ENCODE data around the gene RSPH6A.

DNA sequence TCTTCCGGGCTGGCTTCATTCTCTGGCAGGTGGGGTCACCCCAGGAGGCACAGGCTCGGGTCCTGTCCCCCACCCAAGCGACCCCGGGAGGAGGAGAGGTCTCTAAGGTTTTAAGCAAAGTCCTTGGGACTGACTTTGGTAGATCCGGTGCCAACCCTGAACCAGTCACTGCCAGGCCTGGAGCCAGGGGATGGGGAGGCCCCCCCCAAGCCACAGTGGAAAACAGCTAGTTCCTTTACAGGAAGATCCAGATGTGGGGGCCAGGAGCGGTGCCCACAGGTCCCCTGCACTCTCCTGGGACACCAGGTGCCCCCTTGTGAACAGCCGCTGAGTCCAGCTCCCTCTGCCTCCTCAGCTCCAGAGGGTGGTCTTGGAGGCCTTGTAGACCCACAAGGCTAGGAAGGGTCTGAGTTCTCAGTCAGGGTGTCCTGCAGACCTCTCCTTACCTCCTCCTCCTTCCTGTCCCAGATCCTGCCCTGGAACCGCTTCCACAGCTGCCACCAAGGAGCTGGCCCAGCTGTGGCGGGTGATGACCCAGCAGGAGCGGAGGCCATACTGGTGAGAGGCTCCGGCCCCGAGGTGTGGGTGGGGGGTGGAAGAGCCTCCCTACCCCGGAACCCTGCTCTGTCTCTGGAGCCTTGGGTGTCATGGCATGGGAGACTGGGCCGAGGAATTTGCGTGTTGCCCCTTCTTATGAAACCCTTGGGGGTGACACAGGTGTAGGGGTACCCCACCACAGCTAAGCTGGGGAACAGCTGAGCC is 52.1 kb downstream of the RSPH6A start:
- TF ChIP-seq OSR1 (CRISPR knock-in tag; IDR thresholded peaks at IDR 0.05) (no peak), RARB (CRISPR knock-in tag; IDR thresholded peaks at IDR 0.05) (no peak), TSHZ2 (CRISPR knock-in tag; IDR thresholded peaks at IDR 0.05) (no peak), BACH2 (CRISPR knock-in tag; IDR thresholded peaks at IDR 0.05; ENCODE audit: borderline replicate concordance) (no peak), ZFP3 (CRISPR knock-in tag; IDR thresholded peaks at IDR 0.05) (no peak), ZC3H10 (CRISPR knock-in tag; IDR thresholded peaks at IDR 0.05) (no peak), ZFP30 (CRISPR knock-in tag; IDR thresholded peaks at IDR 0.05) (no peak), CREB5 (CRISPR knock-in tag; IDR thresholded peaks at IDR 0.05; ENCODE audit: low read depth) (no peak), PATZ1 (CRISPR knock-in tag; IDR thresholded peaks at IDR 0.05; ENCODE audit: borderline replicate concordance) (no peak), ISL1 (CRISPR knock-in tag; IDR thresholded peaks at IDR 0.05) (no peak)
